ENCODE data around the gene SLC38A10. TPM values are rescaled to one million over a fixed set of nuclear protein-coding genes. Genes with fewer than 3 reads are reported as not detected.

The SLC38A10 gene
- total RNA-seq, 1 donor from 2014 or later: 105 TPM

- DNase-seq: no peak
- Mint-ChIP-seq H3K36me3 (ENCODE audit: low read depth) (no peaks in the 10 kb centered on the region), H3K27me3 (no peaks in the 10 kb centered on the region), H3K9me3 (no peaks in the 10 kb centered on the region), H3K4me3 (no peak overlapping the region), H3K27ac (no peak overlapping the region), H3K4me1 (no peaks in the 10 kb centered on the region)
- intact Hi-C loops (cut with micrococcal nuclease): no loop called here
These were observed 99.1 kb downstream of the SLC38A10 start for GRCh38 chr17:81195941-81196495.

Other genes with a start within 250 kb of the SLC38A10 start
- gene PVALEF, start 129.8 kb downstream of the SLC38A10 start, total RNA-seq: not detected in 2 replicates
- 0.42 and 0.78 TPM in 2 replicates for gene AATK, start 129.1 kb downstream of the SLC38A10 start, total RNA-seq
- gene CEP131, start 72.3 kb downstream of the SLC38A10 start, total RNA-seq: 15.6 and 18.0 TPM in 2 replicates
- 36.4 and 40.0 TPM in 2 replicates for gene TEPSIN, start 56.3 kb downstream of the SLC38A10 start, total RNA-seq
- gene NDUFAF8, start 56.0 kb downstream of the SLC38A10 start, total RNA-seq: 73.6 and 77.1 TPM in 2 replicates
- 0.05 TPM in 1 of 2 replicates, not detected in the other for gene BAHCC1, start 100.2 kb upstream of the SLC38A10 start, total RNA-seq
- 3,353 and 3,420 TPM in 2 replicates for gene ACTG1, start 217.5 kb upstream of the SLC38A10 start, total RNA-seq
- 0.26 and 0.51 TPM in 2 replicates for gene FSCN2, start 233.1 kb upstream of the SLC38A10 start, total RNA-seq

All from activated CD4-positive, alpha-beta T cell treated with anti-CD3 and anti-CD28 coated beads, Interleukin-2, amount 10 ng/mL, durations not matched to agents 24 days and 14 days (primary cell).